OCI-LY3 (cell line): Measurements from ENCODE around the gene IGFN1.

Experiments used
- CTCF ChIP-seq: fragments of 200-600, 300-600 bp; sonication (generic); IDR thresholded peaks from 2 replicates; pipeline ENCODE4 v1.5.1; 2014; ENCODE audit warnings: antibody characterized with exemption, low read length, low read depth
- EZH2phosphoT487 ChIP-seq: fragments of 200-600 bp; shearing (Covaris generic); IDR thresholded peaks from 2 replicates; pipeline ENCODE4 v1.6.1; 2018; ENCODE audit warnings: antibody characterized with exemption, mixed run types, low read depth

- TF ChIP-seq CTCF (no peak), EZH2phosphoT487 (no peak)
Observed at GRCh38 chr1:201269281-201269680, 78.7 kb downstream of the IGFN1 start.
